Muscle layer of colon (tissue), 2 donors: ENCODE results near the gene ZNF213.
"Not testable (repeated sequence)": the region's sequence is repeated elsewhere in the genome, so short reads cannot be mapped to it uniquely, and the experiment has no call there.

ENCODE experiments used
- H3K27ac ChIP-seq: one replicate; pipeline ENCODE4 v1.7.0; 2013; ENCODE audit warnings: low read depth, mild to moderate bottlenecking, low read length, moderate library complexity
- H3K27me3 ChIP-seq, 2 donors: one replicate each; pipeline ENCODE4 v1.7.0; 2013; ENCODE audit warnings: low read length in 2 of 2, mild to moderate bottlenecking in 2 of 2; ENCODE audit not compliant: insufficient read depth in 2 of 2, control insufficient read depth in 1 of 2
- H3K36me3 ChIP-seq: one replicate; pipeline ENCODE4 v1.7.0; 2013; ENCODE audit warnings: mild to moderate bottlenecking, low read length; ENCODE audit not compliant: insufficient read depth
- H3K4me1 ChIP-seq: one replicate; pipeline ENCODE4 v1.7.0; 2013; ENCODE audit warnings: mild to moderate bottlenecking, low read length; ENCODE audit not compliant: insufficient read depth
- H3K4me3 ChIP-seq, 2 donors: one replicate each; pipeline ENCODE4 v1.7.0; 2013; ENCODE audit warnings: low read length in 2 of 2, low read depth in 1 of 2, mild to moderate bottlenecking in 1 of 2, moderate library complexity in 1 of 2
- H3K9ac ChIP-seq: one replicate; pipeline ENCODE4 v1.7.0; 2013; ENCODE audit warnings: low read length
- H3K9me3 ChIP-seq: one replicate; pipeline ENCODE4 v1.7.0; 2013; ENCODE audit warnings: mild to moderate bottlenecking, low read length
- donor health status: abdominal sarcoma.
- donor health status: Adenocarcinoma of cecum.

The ZNF213 gene

GRCh38 chr16:3138823-3139426 is 4.1 kb downstream of the ZNF213 start:
- H3K4me3 ChIP-seq, result no peak overlapping the region
- no peaks in the 10 kb centered on the region for H3K9me3 ChIP-seq
- no peak overlapping the region for H3K27ac ChIP-seq
- peaks cover 38% of the 10 kb centered on the region for H3K36me3 ChIP-seq
- H3K9ac ChIP-seq, result no peak overlapping the region
- H3K4me1 ChIP-seq, result peaks cover 9% of the 10 kb centered on the region
- H3K27me3 ChIP-seq, result no peaks in the 10 kb centered on the region

DNA sequence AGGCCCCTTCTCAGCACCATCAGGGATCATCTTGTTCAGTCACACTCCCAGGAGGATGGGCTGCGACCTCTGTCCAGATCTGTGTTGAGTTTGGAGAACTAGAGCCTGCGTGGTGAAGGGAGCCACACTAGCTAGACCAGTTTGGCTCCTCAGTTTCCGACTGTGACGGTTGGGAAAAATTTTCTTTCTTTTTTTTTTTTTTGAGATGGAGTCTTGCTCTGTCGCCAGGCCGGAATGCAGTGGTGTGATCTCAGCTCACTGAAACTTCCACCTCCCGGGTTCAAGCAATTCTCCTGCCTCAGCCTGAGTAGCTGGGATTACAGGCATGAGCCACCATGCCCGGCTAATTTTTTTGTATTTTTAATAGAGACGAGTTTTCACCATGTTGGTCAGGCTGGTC is 4.7 kb downstream of the ZNF213 start:
- H3K27me3 ChIP-seq, H3K9ac ChIP-seq, H3K27ac ChIP-seq, H3K4me1 ChIP-seq, H3K4me3 ChIP-seq, H3K9me3 ChIP-seq: not testable (repeated sequence)
- H3K36me3 ChIP-seq, result peaks cover 38% of the 10 kb centered on the region

DNA sequence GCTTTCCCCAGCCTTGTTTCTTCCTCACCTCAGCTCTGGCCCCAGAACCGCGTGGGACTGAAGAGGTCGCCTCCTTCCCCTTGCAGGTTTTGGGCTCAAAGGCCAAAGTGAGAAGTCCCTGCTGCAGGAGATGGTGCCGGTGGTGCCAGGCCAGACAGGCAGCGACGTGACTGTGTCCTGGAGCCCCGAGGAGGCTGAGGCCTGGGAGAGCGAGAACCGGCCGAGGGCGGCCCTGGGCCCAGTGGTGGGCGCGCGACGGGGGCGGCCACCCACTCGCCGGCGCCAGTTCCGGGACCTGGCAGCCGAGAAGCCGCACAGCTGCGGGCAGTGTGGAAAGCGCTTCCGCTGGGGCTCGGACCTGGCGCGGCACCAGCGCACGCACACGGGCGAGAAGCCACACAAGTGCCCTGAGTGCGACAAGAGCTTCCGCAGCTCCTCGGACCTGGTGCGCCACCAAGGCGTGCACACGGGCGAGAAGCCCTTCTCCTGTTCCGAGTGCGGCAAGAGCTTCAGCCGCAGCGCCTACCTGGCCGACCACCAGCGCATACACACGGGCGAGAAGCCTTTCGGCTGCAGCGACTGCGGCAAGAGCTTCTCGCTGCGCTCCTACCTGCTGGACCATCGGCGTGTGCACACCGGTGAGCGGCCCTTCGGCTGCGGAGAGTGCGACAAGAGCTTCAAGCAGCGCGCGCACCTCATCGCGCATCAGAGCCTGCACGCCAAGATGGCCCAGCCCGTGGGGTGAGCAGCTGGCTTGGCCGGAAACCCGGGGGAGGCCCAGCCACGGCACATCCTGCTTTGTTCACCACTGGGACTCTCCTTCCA is 6.0 kb downstream of the ZNF213 start:
- Histone ChIP-seq H3K4me3 (no peak overlapping the region), H3K9ac (no peak overlapping the region), H3K9me3 (no peaks in the 10 kb centered on the region), H3K27ac (no peak overlapping the region), H3K4me1 (peaks cover 4% of the 10 kb centered on the region), H3K27me3 (no peaks in the 10 kb centered on the region), H3K36me3 (peaks cover 38% of the 10 kb centered on the region)

- Histone ChIP-seq H3K27ac (no peak overlapping the region), H3K9me3 (no peaks in the 10 kb centered on the region), H3K27me3 (no peaks in the 10 kb centered on the region), H3K36me3 (peaks cover 38% of the 10 kb centered on the region), H3K9ac (no peak overlapping the region), H3K4me3 (no peak overlapping the region), H3K4me1 (no peaks in the 10 kb centered on the region)
Measured at GRCh38 chr16:3141781-3142311, 7.0 kb downstream of the ZNF213 start.

GRCh38 chr16:3142327-3142726 is 7.5 kb downstream of the ZNF213 start:
- no peaks in the 10 kb centered on the region for H3K4me1 ChIP-seq
- no peaks in the 10 kb centered on the region for H3K9me3 ChIP-seq
- H3K36me3 ChIP-seq, result peaks cover 38% of the 10 kb centered on the region
- no peak overlapping the region for H3K9ac ChIP-seq
- no peak overlapping the region for H3K4me3 ChIP-seq
- no peak overlapping the region for H3K27ac ChIP-seq
- H3K27me3 ChIP-seq, result no peaks in the 10 kb centered on the region

DNA sequence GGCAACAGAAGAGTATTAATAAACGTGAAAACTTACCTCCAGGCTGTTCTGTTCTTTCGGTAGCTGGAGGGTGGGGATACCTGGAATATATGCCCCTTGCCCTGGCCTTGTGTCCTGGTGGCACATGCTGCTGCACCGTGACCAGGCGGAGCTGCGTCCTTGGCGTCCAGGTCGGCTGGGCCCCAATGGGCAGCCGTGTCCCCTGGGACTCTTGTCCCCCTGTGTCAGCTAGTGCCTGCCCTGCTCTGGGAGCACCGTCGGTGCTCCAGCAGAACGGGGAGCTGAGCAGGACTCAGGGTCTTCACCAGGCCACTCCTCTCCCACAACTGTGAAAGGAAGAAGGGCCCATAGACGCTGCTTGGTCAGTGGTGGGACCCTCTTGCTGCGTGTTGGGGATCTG is 7.9 kb downstream of the ZNF213 start:
- peaks cover 34% of the 10 kb centered on the region for H3K36me3 ChIP-seq
- H3K9ac ChIP-seq, result no peak overlapping the region
- H3K27ac ChIP-seq, result no peak overlapping the region
- H3K4me3 ChIP-seq, result no peak overlapping the region
- H3K27me3 ChIP-seq, result no peaks in the 10 kb centered on the region
- H3K4me1 ChIP-seq, result no peaks in the 10 kb centered on the region
- no peaks in the 10 kb centered on the region for H3K9me3 ChIP-seq

DNA sequence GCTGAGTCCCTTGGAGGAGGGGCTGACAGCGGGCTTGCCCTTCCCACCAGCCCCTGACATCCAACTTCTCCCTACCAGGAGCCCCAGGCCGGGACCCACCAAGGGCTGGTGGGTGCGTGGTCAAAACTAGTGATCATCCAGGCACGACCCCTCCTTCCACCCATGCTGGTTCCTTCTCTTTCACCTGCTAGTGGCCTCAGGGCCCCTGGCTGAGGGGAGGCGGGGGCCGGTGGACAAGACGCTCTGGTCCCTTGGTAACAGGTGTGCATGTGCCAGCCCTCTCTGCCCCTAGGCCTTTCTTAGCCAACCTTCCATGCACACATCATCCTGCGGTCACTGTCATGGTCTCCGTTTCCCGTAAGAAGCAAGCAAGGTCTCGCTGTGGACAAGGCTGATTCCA is 8.4 kb downstream of the ZNF213 start:
- no peaks in the 10 kb centered on the region for H3K9me3 ChIP-seq
- no peaks in the 10 kb centered on the region for H3K27me3 ChIP-seq
- no peaks in the 10 kb centered on the region for H3K4me1 ChIP-seq
- H3K27ac ChIP-seq, result no peak overlapping the region
- H3K9ac ChIP-seq, result no peak overlapping the region
- peaks cover 30% of the 10 kb centered on the region for H3K36me3 ChIP-seq
- no peak overlapping the region for H3K4me3 ChIP-seq

GRCh38 chr16:3143598-3144320 is 8.9 kb downstream of the ZNF213 start:
- Histone ChIP-seq H3K27me3 (no peaks in the 10 kb centered on the region), H3K9me3 (no peaks in the 10 kb centered on the region), H3K9ac (no peak overlapping the region), H3K4me3 (no peak overlapping the region), H3K27ac (no peak overlapping the region), H3K4me1 (no peaks in the 10 kb centered on the region), H3K36me3 (peaks cover 25% of the 10 kb centered on the region)

GRCh38 chr16:3144321-3144983 is 9.6 kb downstream of the ZNF213 start:
- Histone ChIP-seq H3K9me3 (no peaks in the 10 kb centered on the region), H3K27ac (no peak overlapping the region), H3K4me1 (no peaks in the 10 kb centered on the region), H3K9ac (no peak overlapping the region), H3K36me3 (peaks cover 20% of the 10 kb centered on the region), H3K4me3 (no peak overlapping the region), H3K27me3 (no peaks in the 10 kb centered on the region)

DNA sequence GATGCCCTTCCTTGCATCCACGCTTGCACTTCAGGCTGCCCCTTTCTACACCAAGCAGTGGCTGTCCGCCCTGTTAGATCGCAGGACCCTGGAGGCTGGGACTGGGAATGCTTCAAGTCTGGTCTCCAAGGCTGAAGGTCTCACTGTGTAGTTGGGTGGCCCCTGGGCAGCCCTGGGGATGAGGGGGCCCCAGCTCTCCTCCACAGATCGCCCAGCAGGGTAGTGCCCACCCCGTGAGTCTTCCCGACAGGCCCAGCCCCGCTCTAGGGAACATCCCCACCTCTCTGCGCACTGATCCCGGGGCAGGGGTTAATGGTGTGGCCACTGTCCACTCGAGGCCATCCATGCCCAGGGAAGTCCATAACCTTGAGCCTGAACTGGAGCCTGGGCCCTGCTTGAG is 10.3 kb downstream of the ZNF213 start:
- Histone ChIP-seq H3K27ac (no peak overlapping the region), H3K4me1 (peaks cover 4% of the 10 kb centered on the region), H3K9me3 (no peaks in the 10 kb centered on the region), H3K9ac (no peak overlapping the region), H3K4me3 (no peak overlapping the region), H3K27me3 (no peaks in the 10 kb centered on the region), H3K36me3 (peaks cover 20% of the 10 kb centered on the region)

DNA sequence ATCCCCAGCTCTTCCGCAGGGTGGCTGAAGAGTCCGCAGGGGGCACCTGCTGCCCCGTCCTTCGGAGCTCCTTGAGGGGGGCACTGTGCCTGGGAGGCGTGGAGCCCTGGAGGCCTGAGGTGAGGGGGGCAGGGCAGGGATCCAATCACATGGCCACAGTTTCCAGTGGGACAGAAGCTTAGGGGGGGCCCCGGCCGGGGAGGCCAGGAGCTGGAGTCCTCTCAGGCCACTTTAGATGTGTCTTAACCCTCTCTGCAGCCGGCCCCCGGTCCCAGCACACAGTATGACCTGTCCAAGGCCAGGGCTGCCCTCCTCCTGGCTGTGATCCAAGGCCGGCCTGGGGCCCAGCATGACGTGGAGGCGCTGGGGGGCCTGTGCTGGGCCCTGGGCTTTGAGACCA is 10.8 kb downstream of the ZNF213 start:
- Histone ChIP-seq H3K4me3 (no peak overlapping the region), H3K27ac (no peak overlapping the region), H3K9ac (no peak overlapping the region), H3K4me1 (peaks cover 4% of the 10 kb centered on the region), H3K27me3 (no peaks in the 10 kb centered on the region), H3K36me3 (peaks cover 20% of the 10 kb centered on the region), H3K9me3 (no peaks in the 10 kb centered on the region)
